A549 (cell line): ENCODE data around the gene TRDMT1.

Experiments
- CHD2 ChIP-seq: fragments of 150-350 bp; IDR thresholded peaks from 2 replicates; pipeline ENCODE4 v1.6.1; 2014; ENCODE audit warnings: low read length; ENCODE audit not compliant: partially characterized antibody
- RFX5 ChIP-seq: fragments of 450-650 bp; IDR thresholded peaks from 2 replicates; pipeline ENCODE4 v1.7.1; 2014; ENCODE audit warnings: antibody characterized with exemption, mild to moderate bottlenecking, moderate library complexity
- SREBF2 ChIP-seq: fragments of 450-650 bp; IDR thresholded peaks from 2 replicates; pipeline ENCODE4 v1.6.1; 2014; ENCODE audit warnings: mild to moderate bottlenecking, moderate library complexity
- TF ChIP-seq, protein P1 (sequence below): fragments of >200 bp; sonication (Bioruptor Twin); formaldehyde crosslinking; IDR thresholded peaks from 3 replicates; pipeline ENCODE4 v1.5.1; 2016

DNA sequence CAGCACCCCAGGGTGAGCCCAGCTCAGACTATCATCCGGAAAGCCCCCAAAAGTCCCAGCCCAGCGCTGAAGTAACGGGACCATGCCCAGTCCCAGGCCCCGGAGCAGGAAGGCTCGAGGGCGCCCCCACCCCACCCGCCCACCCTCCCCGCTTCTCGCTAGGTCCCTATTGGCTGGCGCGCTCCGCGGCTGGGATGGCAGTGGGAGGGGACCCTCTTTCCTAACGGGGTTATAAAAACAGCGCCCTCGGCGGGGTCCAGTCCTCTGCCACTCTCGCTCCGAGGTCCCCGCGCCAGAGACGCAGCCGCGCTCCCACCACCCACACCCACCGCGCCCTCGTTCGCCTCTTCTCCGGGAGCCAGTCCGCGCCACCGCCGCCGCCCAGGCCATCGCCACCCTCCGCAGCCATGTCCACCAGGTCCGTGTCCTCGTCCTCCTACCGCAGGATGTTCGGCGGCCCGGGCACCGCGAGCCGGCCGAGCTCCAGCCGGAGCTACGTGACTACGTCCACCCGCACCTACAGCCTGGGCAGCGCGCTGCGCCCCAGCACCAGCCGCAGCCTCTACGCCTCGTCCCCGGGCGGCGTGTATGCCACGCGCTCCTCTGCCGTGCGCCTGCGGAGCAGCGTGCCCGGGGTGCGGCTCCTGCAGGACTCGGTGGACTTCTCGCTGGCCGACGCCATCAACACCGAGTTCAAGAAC lies 27.7 kb upstream of the TRDMT1 start:
- TF ChIP-seq SREBF2 (no peak), CHD2 (no peak), RFX5 (no peak)
- TF ChIP-seq, protein P1, sequence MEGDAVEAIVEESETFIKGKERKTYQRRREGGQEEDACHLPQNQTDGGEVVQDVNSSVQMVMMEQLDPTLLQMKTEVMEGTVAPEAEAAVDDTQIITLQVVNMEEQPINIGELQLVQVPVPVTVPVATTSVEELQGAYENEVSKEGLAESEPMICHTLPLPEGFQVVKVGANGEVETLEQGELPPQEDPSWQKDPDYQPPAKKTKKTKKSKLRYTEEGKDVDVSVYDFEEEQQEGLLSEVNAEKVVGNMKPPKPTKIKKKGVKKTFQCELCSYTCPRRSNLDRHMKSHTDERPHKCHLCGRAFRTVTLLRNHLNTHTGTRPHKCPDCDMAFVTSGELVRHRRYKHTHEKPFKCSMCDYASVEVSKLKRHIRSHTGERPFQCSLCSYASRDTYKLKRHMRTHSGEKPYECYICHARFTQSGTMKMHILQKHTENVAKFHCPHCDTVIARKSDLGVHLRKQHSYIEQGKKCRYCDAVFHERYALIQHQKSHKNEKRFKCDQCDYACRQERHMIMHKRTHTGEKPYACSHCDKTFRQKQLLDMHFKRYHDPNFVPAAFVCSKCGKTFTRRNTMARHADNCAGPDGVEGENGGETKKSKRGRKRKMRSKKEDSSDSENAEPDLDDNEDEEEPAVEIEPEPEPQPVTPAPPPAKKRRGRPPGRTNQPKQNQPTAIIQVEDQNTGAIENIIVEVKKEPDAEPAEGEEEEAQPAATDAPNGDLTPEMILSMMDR = peak; percentile 3; the same call in 1 of the 3 replicates
